Endothelial cell of umbilical vein (primary cell): Measurements from ENCODE around the gene FOXP1.

Experiments
- CTCF ChIP-seq, 2 donors: IDR thresholded peaks; 1 replicate in 1 of 2; 2 replicates in 1 of 2; pipeline ENCODE4 v1.5.1; 2011; ENCODE audit warnings: low read length in 2 of 2, mild to moderate bottlenecking in 2 of 2, moderate library complexity in 2 of 2, control low read depth in 1 of 2, inconsistent platforms in 1 of 2, low read depth in 1 of 2; ENCODE audit not compliant: insufficient read depth in 1 of 2; ENCODE audit errors: extremely low read depth in 1 of 2
- EZH2 ChIP-seq: IDR thresholded peaks from 2 replicates; pipeline ENCODE4 v1.6.1; 2012; ENCODE audit warnings: borderline replicate concordance, low read depth, mild to moderate bottlenecking, moderate library complexity, low read length, inconsistent platforms; ENCODE audit not compliant: severe bottlenecking
- JUN ChIP-seq: IDR thresholded peaks from 2 replicates; pipeline ENCODE4 v1.6.1; 2011; ENCODE audit warnings: borderline replicate concordance, low read depth; ENCODE audit not compliant: insufficient read length, insufficient read depth
- MAX ChIP-seq: IDR thresholded peaks from 2 replicates; pipeline ENCODE4 v1.6.1; 2011; ENCODE audit not compliant: insufficient read depth, insufficient read length

GRCh38 chr3:71318458-71318827 is 265.1 kb downstream of the FOXP1 start:
- TF ChIP-seq MAX (no peak), JUN (no peak), CTCF (IDR thresholded peaks at IDR 0.05; ENCODE audit: extremely low read depth in 1 of 2, insufficient read depth in 1 of 2, low read depth in 1 of 2, low read length in 2 of 2) (no peak), EZH2 (no peak)
